HepG2 (cell line): ENCODE measurements around the gene SLC6A6. TPM values are rescaled to one million over a fixed set of nuclear protein-coding genes. Genes with fewer than 3 reads are reported as not detected.

ENCODE experiments used
- ARID5B ChIP-seq: IDR thresholded peaks from 2 replicates; pipeline ENCODE4 v1.4.0; 2020; ENCODE audit warnings: mild to moderate bottlenecking, missing genetic modification reagents
- CREB1 ChIP-seq, 2 experiments: fragments of 450-650 bp in 1 of 2; IDR thresholded peaks; 2 replicates each; pipeline ENCODE4 v1.6.1; 2016 to 2017; ENCODE audit warnings: control low read depth in 1 of 2, mild to moderate bottlenecking in 1 of 2, missing compliant biosample characterization in 1 of 2, missing genetic modification characterization in 1 of 2
- FOXA1 ChIP-seq, 2 experiments: fragments of 450-650 bp in 1 of 2; sonication (generic) in 1 of 2; formaldehyde crosslinking in 1 of 2; IDR thresholded peaks; 2 replicates each; pipeline versions ENCODE4 v1.4.0 to v1.6.1; 2016 to 2020; ENCODE audit warnings: missing genetic modification reagents in 1 of 2
- HES4 ChIP-seq: sonication (generic); formaldehyde crosslinking; IDR thresholded peaks from 2 replicates; pipeline ENCODE4 v1.9.0; 2021; ENCODE audit warnings: mild to moderate bottlenecking, missing genetic modification reagents, borderline replicate concordance
- HMGXB3 ChIP-seq: sonication (generic); formaldehyde crosslinking; IDR thresholded peaks from 2 replicates; pipeline ENCODE4 v1.4.0; 2020; ENCODE audit warnings: missing genetic modification reagents, borderline replicate concordance
- PATZ1 ChIP-seq: sonication (generic); formaldehyde crosslinking; IDR thresholded peaks from 2 replicates; pipeline ENCODE4 v1.4.0; 2020; ENCODE audit warnings: missing genetic modification reagents
- POLR2AphosphoS5 ChIP-seq: IDR thresholded peaks from 2 replicates; pipeline ENCODE4 v1.6.1; 2012; ENCODE audit warnings: low read depth, low read length
- SP5 ChIP-seq: IDR thresholded peaks from 2 replicates; pipeline ENCODE4 v1.6.1; 2016; ENCODE audit warnings: low read depth, borderline replicate concordance
- ZFP82 ChIP-seq: sonication (generic); formaldehyde crosslinking; IDR thresholded peaks from 2 replicates; pipeline ENCODE4 v1.5.1; 2020; ENCODE audit warnings: mild to moderate bottlenecking, missing genetic modification reagents, borderline replicate concordance
- ZNF720 ChIP-seq: sonication (generic); formaldehyde crosslinking; IDR thresholded peaks from 2 replicates; pipeline ENCODE4 v1.4.0; 2020; ENCODE audit warnings: missing genetic modification reagents
- polyA plus RNA-seq, 8 experiments: library from polyadenylated mRNA; depleted of rRNA in 3 of 8; stranded (reverse) in 7 of 8; unstranded in 1 of 8; fragments of >200 nt; fragmentation: Illumina TruSeq in 4 of 8; extraction: Trizol in 4 of 8; gene quantifications; 2 replicates each; pipeline versions ENCODE4 v1.2.1 to v1.2.3, GENCODE V29; 2011 to 2016; ENCODE audit warnings: low read depth in 4 of 8, missing spikeins in 1 of 8, mixed read lengths in 1 of 8; ENCODE audit not compliant: insufficient read depth in 1 of 8
- total RNA-seq, 5 experiments: library from RNA; depleted of rRNA; stranded (reverse); fragments of >200 nt; fragmentation: Illumina TruSeq; extraction: Trizol; gene quantifications; 2 replicates each; pipeline ENCODE4 v1.2.3, GENCODE V29; 2016; ENCODE audit warnings: low read depth in 1 of 5

The SLC6A6 gene
- total and polyA plus RNA-seq, 2 of the 13 experiments (the other 11 are each of a cell fraction or from before 2014, with no cell fraction given): 14.1 to 20.7 TPM

DNA sequence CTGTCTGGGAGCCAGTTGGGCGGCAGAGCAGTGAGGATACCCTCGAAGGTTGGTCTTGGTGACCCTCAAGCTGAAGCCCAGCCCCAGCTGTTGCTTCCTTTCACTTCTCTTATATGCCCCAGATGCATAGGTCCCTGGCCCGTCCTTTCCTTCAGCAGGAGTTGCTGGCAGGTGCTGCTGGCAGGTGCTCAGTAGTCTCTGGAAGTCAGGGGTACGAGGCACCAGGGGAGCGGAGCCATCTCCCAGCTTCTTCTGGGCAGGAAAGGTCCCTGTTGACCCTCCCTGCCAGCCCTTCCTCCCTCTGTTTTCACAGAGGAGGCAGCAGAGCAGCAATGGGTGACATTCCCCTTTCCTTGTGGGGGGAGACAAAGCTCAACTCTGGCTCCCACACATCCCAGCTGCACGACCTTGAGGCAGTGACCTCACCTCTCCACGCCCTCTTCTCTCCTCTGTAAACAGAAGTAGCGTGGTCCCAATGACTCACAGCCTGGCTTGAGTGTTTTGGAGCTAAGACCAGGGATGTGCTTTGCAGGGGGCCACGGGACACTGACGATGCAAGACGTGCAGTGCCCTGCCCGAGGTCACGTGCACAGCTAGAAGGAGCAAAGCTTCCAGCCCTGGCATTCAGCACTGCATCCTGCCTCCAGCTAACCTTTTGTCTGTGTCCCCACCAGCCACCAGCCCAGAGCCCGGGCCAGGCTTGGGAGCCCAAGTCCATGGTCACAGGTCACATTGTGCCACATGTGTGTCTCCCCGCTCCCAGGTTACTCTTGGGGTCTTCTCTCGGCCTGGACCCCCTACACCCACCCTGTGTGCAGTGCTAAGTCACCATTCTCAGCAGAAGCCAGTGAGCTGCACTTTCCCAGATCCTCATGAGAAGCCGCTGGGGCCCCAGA is 49.7 kb downstream of the SLC6A6 start (continued):
- TF ChIP-seq ARID5B (peak; percentile 37; the same call in 1 of the 2 replicates), HES4 (no peak), HMGXB3 (CRISPR knock-in tag) (no peak), ZNF720 (CRISPR knock-in tag) (no peak), SP5 (CRISPR knock-in tag) (peak; percentile 53; the same call in 1 of the 2 replicates), PATZ1 (CRISPR knock-in tag) (peak; percentile 79), ZFP82 (CRISPR knock-in tag) (no peak), FOXA1 (IDR thresholded peaks at IDR 0.05) (no peak), FOXA1 (CRISPR knock-in tag; IDR thresholded peaks at IDR 0.05) (peak; percentile 56; the same call in 1 of the 2 replicates), POLR2AphosphoS5 (no peak), CREB1 (IDR thresholded peaks at IDR 0.05) (peak; percentile 48; the same call in 1 of the 2 replicates), CREB1 (CRISPR knock-in tag; IDR thresholded peaks at IDR 0.05) (no peak)
